ENCODE measurements around the gene ZNF451.
A peak's percentile ranks its signal among the peaks of the same experiment; 100 is the strongest.

ZNF451 gene

GRCh38 chr6:57116776-57117175, 26.8 kb downstream of the ZNF451 start:
- H3K4me3 ChIP-seq (ENCODE audit: control insufficient read depth, low read depth, low read length): no peak overlapping the region
- DNase-seq (ENCODE audit: low read depth): no peak
- no peak for TF ChIP-seq CTCF (conservative IDR thresholded peaks at IDR 0.05; ENCODE audit: control insufficient read depth, insufficient read depth, low read depth, low read length)

GRCh38 chr6:57117796-57118195, 27.8 kb downstream of the ZNF451 start:
- DNase-seq (ENCODE audit: low read depth): no peak
- H3K4me3 ChIP-seq (ENCODE audit: control insufficient read depth, low read depth, low read length): no peak overlapping the region
- no peak for TF ChIP-seq CTCF (conservative IDR thresholded peaks at IDR 0.05; ENCODE audit: control insufficient read depth, insufficient read depth, low read depth, low read length)

- no peak overlapping the region for H3K4me3 ChIP-seq (ENCODE audit: control insufficient read depth, low read depth, low read length)
- no peak for TF ChIP-seq CTCF (conservative IDR thresholded peaks at IDR 0.05; ENCODE audit: control insufficient read depth, insufficient read depth, low read depth, low read length)
- peak; percentile 17 for DNase-seq (ENCODE audit: low read depth)
Observed at GRCh38 chr6:57123111-57123510, 33.1 kb downstream of the ZNF451 start.

DNA sequence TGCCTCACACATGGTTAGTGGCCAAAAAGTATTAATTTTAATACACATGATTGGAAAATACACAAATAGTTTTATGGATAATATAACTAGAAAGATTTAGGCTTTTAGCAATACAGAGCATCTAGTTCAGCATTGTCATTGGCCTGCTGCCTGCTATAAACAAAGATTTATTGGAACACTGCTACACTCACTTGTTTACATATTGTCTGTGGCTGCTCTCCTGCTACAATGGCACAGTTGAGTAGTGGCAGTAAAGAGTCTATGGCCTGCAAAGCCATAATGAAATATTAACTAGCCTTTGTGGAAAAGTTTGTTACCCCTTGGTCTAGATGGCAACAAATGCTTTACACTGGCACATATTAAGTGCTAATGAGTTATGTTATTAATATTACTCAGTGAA, 37.8 kb downstream of the ZNF451 start:
- H3K4me3 ChIP-seq (ENCODE audit: control insufficient read depth, low read depth, low read length): no peak overlapping the region
- no peak for TF ChIP-seq CTCF (conservative IDR thresholded peaks at IDR 0.05; ENCODE audit: control insufficient read depth, insufficient read depth, low read depth, low read length)

GRCh38 chr6:57130661-57131177, 40.7 kb downstream of the ZNF451 start:
- DNase-seq (ENCODE audit: low read depth): no peak
- TF ChIP-seq CTCF (conservative IDR thresholded peaks at IDR 0.05; ENCODE audit: control insufficient read depth, insufficient read depth, low read depth, low read length): no peak
- H3K4me3 ChIP-seq (ENCODE audit: control insufficient read depth, low read depth, low read length): no peak overlapping the region

More for the DNA sequence above, 37.8 kb downstream of the ZNF451 start:
- no peak for DNase-seq (ENCODE audit: low read depth)

DNA sequence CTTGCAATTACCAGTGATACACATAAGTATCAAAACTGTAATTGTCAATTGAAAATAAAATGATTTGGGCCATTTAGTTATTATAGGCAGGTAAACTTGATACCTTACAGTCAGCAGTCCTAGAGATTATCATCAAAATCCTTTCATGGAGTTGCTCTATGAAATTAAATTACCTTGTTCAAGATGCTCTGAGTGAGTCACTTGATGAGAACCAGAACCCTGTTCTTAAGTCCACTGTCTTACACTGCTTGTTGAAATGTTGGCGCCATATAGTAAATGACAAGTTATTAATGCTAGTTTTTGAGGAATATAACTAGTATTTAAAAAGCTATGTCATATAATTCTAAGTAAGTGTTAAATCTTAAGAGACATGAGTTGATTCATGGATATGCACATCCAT, 45.0 kb downstream of the ZNF451 start:
- TF ChIP-seq CTCF (conservative IDR thresholded peaks at IDR 0.05; ENCODE audit: control insufficient read depth, insufficient read depth, low read depth, low read length): no peak
- no peak overlapping the region for H3K4me3 ChIP-seq (ENCODE audit: control insufficient read depth, low read depth, low read length)
- peak; percentile 11 for DNase-seq (ENCODE audit: low read depth)

DNA sequence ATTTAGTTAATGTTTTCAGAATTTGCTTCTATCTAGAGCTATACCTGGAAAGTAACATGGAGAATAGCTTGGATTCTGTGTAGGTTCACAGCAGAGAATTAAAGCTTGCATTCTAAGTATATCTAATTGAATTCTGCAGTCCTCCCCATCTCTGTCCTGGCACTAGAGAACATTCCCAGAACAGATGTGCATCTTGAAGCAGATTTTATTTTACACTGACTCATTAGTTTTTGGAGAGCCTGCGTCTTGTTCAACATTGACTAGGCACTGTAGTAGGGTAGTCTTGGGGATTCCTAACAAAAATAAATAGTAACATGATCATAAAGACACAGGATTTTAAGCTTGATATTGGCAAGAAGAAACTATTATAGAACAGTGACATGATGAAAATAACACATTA, 45.9 kb downstream of the ZNF451 start:
- DNase-seq (ENCODE audit: low read depth): peak; percentile 47
- H3K4me3 ChIP-seq (ENCODE audit: control insufficient read depth, low read depth, low read length): no peak overlapping the region
- TF ChIP-seq CTCF (conservative IDR thresholded peaks at IDR 0.05; ENCODE audit: control insufficient read depth, insufficient read depth, low read depth, low read length): no peak

Data from fibroblast of mammary gland (primary cell).